D721Med (cell line): ENCODE results near the gene MYADM.

Experiments
- DNase-seq: peaks from one replicate; pipeline ENCODE4 v3.0.0; 2011; ENCODE audit warnings: low spot score; ENCODE audit not compliant: insufficient read length
- FAIRE-seq: peaks from 2 replicates; lab custom pipeline; 2011; peaks lifted over from hg19 to GRCh38; lab: Jason Lieb, UNC
- TF ChIP-seq, protein P1 (sequence below): IDR thresholded peaks from 2 replicates; pipeline ENCODE4 v1.5.1; 2012; ENCODE audit warnings: mild to moderate bottlenecking, control low read depth; ENCODE audit not compliant: insufficient read depth; ENCODE audit errors: missing control alignments

MYADM gene, protein sequence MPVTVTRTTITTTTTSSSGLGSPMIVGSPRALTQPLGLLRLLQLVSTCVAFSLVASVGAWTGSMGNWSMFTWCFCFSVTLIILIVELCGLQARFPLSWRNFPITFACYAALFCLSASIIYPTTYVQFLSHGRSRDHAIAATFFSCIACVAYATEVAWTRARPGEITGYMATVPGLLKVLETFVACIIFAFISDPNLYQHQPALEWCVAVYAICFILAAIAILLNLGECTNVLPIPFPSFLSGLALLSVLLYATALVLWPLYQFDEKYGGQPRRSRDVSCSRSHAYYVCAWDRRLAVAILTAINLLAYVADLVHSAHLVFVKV

DNA sequence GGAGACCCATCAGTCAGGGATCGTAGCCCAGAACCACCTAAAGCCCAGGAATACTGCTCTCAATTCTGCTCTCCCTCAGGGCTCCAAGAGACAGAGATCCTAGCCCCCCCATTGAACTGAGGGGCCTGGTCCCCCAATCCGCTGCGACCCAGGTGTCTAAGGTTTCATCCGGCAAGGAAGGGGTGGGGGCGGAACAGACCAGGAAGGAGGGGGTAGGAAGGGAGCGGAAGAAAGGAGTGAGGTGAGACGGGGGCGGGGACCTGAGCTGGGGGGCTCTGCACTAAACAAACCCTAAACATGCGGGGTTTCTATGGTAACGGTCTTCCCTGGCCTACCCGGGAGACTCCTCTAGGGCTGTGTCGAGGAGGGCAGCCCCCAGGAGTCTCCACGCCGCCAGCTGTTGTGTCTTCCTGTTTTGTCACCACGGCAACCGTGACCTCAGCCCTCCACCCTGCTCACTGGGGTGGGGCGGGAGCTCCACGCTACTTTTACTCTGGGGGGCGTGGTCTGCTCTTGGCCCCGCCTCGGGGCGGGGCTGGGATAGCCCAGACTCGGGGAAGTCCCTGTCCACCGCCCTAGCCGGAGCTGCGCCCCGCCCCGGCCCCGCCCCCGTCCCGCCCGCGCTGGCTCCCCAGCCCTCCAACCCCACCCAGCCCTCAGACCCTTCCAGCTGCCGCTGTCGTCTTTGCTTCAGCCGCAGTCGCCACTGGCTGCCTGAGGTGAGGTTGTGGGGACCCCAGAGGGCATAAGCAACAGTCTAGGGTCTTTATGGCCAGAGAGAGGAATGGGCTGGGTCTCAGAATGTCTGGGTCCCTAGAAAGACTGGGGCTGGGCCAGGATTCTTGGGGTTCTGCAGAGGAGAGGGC, at the start of gene MYADM:
MYADM (plus strand) TSS at position 659 of the 866 bp plus-strand sequence. CDS start 5,647 bp downstream, outside the sequence.
- no peak for FAIRE-seq
- DNase-seq, result peak; percentile 96
- TF ChIP-seq, protein P1, sequence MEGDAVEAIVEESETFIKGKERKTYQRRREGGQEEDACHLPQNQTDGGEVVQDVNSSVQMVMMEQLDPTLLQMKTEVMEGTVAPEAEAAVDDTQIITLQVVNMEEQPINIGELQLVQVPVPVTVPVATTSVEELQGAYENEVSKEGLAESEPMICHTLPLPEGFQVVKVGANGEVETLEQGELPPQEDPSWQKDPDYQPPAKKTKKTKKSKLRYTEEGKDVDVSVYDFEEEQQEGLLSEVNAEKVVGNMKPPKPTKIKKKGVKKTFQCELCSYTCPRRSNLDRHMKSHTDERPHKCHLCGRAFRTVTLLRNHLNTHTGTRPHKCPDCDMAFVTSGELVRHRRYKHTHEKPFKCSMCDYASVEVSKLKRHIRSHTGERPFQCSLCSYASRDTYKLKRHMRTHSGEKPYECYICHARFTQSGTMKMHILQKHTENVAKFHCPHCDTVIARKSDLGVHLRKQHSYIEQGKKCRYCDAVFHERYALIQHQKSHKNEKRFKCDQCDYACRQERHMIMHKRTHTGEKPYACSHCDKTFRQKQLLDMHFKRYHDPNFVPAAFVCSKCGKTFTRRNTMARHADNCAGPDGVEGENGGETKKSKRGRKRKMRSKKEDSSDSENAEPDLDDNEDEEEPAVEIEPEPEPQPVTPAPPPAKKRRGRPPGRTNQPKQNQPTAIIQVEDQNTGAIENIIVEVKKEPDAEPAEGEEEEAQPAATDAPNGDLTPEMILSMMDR, result no peak

DNA sequence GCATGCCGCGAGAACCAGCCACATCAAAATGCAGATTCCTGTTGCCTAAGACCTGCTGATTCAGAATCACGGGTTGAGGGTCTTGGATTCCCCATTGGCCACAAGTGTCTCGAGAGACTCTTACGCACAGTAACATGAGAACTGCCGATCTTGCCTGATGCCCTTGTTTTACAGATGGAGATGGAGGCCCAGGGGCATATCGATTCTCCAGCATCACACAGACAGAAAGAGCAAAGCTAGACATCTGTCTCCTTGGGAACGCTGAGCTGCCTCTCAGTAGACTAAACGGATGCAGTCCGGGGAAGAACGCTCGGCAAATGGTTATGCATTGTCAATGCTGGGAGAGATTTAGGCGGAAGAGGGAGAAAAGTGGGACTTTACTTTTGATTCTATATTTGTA, 48.9 kb upstream of the MYADM start:
- no peak for DNase-seq
- FAIRE-seq, result no peak
- TF ChIP-seq, protein P1, result no peak

DNA sequence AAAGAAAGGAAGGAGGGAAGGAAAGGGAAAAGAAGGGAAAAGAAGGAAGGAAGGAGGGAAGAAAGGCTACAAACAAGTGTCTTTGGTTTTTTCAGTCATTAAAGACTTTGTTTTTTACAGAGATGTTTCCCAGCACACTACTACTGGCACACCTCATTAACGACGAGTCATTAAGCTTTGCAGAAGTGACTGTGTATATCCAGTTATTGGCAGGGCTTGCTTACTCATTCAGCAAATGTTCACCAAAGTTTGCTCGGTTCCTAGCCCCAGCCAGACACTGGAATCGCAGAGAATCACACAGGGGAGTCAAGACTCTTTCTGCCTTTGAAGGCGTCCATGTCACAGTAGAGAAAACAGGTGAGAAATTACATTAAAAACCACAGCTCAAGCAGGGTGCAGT, 47.8 kb upstream of the MYADM start:
- TF ChIP-seq, protein P1, result no peak
- FAIRE-seq (no peak), DNase-seq (no peak)

DNA sequence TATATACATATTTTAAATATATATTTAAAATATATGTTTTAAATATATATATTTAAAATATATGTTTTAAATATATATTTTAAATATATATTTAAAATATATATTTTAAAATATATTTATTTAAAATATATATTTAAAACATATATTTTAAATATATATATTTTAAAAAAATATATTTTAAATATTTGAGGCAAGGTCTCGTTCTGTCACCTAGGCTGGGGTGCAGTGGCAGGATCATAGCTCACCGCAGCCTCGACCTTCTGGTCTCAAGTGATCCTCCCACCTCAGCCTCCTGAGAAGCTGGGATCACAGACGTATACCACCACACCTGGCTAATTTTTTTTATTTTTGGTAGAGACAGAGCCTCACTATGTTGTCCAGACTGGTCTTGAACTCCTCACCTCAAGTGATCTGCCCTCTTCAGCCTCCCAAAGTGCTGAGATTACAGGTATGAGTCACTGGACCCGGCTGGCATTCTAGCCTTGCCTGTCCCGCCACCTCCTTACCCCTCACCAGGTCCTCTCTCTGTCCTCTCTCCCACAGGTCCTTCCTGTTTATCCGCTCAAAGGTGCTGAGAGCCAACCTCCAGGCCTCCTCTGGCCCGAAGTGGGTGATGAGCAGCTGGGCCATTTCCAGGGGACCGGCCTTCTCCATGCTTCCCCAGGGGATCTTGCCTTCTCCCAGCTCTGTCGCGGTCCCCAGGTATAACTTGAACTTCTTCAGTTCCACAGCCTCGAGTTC, 44.1 kb upstream of the MYADM start:
- no peak for DNase-seq
- no peak for FAIRE-seq
- TF ChIP-seq, protein P1, result no peak

DNA sequence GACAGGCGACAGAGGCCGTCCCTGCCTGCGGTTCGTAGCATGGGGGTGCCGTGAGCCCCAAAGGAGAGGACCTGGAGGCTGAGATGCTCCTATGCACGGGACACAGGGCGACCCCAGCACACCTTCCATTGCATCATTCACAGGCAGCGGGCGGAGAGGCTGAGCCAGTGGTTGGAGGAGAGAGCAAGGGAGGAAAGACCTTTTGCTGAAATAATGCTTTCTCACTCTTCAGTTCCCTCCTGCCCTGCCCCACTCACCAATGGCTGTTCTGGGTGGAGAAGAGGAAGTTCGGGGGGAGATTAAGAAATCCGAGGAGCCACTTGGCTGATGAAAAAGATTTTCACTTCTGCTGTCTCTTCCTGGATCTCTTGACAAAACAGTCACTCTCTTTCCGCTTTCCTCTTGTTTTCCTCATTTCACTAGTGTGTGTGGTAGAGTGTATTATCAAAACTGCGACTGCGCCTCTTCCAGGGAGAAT, 43.5 kb upstream of the MYADM start, which contains the start of gene NLRP12:
NLRP12 (minus strand) TSS at position 181 of the 478 bp plus-strand sequence; CDS start at position 41, 140 bp downstream.
- DNase-seq (no peak), FAIRE-seq (no peak)
- TF ChIP-seq, protein P1, result no peak

DNA sequence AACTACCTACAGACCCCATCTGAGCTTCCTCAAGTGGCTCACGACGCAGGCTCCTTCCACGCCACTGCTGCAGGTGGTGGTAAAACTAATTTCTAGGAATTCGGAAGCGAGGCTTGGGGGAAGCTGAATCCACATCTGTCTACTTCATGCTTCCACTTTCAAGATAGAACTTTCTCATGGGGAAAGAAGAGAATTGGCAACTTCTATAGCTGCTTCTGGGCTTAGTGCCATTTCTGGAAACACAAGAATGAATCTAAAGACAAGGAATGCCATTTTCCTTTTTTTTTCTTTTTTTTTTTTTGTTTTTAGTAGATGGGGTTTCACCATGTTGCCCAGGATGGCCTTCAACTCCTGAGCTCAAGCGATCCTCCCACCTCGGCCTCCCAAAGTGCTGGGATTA, 40.8 kb upstream of the MYADM start:
- DNase-seq (no peak), FAIRE-seq (no peak)
- TF ChIP-seq, protein P1, result no peak
